ENCODE data around the gene SMURF1. TPM values are rescaled to one million over a fixed set of nuclear protein-coding genes. Genes with fewer than 3 reads are reported as not detected.
"Not testable (repeated sequence)": the region's sequence is repeated elsewhere in the genome, so short reads cannot be mapped to it uniquely, and the experiment has no call there.

The SMURF1 gene
- polyA plus RNA-seq, 3 donors from 2014 or later, result 0.93 to 2.0 (median 1.2) TPM

DNA sequence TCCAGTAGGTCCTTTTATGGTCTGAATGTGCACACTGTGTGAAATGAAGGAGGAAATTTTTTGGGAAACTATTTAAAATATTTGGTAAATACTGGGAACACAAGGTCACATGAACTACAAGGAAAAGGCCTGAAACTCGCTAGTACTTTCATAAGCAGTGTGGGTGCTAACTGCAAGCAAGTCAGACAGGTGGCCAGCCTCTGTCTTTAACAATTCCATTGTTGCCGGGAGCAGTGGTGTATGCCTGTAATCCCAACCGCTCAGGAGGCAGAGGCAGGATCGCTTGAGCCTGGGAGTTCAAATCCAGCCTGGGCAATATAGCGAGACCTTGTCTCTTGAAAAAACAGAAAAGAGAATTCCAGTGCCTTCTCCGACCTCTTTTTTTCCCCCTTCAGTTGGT lies 37.5 kb downstream of the SMURF1 start:
- no peaks in the 10 kb centered on the region for H3K9me3 Mint-ChIP-seq
- H3K27me3 Mint-ChIP-seq (ENCODE audit: low read depth in 3 of 3), result peaks cover 0 to 3% (median 3%) of the 10 kb centered on the region in 3 donors
- no peak overlapping the region for H3K4me3 Mint-ChIP-seq
- no peak overlapping the region for H3K27ac Mint-ChIP-seq
- DNase-seq, result no peak
- H3K4me1 Mint-ChIP-seq, result peaks cover 41 to 75% of the 10 kb centered on the region in 2 donors
- H3K36me3 Mint-ChIP-seq, result no peaks in the 10 kb centered on the region

GRCh38 chr7:99105756-99106155 lies 38.2 kb downstream of the SMURF1 start:
- Mint-ChIP-seq H3K27ac (no peak overlapping the region), H3K4me1 (peaks cover 39 to 76% of the 10 kb centered on the region in 2 donors), H3K36me3 (no peaks in the 10 kb centered on the region), H3K9me3 (no peaks in the 10 kb centered on the region), H3K4me3 (no peak overlapping the region), H3K27me3 (ENCODE audit: low read depth in 3 of 3) (peaks cover 0 to 3% (median 3%) of the 10 kb centered on the region in 3 donors)
- no peak for DNase-seq

DNA sequence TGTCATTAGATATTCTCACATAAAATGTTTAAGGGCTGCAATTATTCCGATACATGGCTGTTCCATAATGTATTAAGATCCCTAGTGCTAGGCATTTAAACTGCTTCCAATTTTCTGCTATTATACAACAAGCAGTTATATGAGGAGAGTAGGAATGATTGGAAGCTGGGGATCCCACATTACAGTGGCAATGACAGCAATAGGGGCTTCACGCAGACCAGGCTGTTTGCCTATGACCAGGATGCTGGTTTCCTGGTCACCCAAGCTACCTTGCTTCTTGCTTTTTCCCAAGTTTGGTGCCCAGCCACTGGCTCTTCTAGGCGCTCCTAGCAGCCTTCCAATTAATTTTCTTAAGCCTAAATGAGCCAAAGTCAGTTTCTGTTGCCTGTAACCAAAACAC lies 39.3 kb downstream of the SMURF1 start:
- H3K36me3 Mint-ChIP-seq, result no peaks in the 10 kb centered on the region
- DNase-seq, result no peak
- H3K4me3 Mint-ChIP-seq, result no peak overlapping the region
- H3K4me1 Mint-ChIP-seq, result peaks cover 32 to 74% of the 10 kb centered on the region in 2 donors
- peaks cover 0 to 4% (median 3%) of the 10 kb centered on the region in 3 donors for H3K27me3 Mint-ChIP-seq (ENCODE audit: low read depth in 3 of 3)
- H3K9me3 Mint-ChIP-seq, result no peaks in the 10 kb centered on the region
- no peak overlapping the region for H3K27ac Mint-ChIP-seq

GRCh38 chr7:99103836-99104235 lies 40.1 kb downstream of the SMURF1 start:
- not testable (repeated sequence) for H3K4me3 Mint-ChIP-seq; H3K9me3 Mint-ChIP-seq; H3K36me3 Mint-ChIP-seq; H3K27me3 Mint-ChIP-seq (ENCODE audit: low read depth in 3 of 3); H3K27ac Mint-ChIP-seq; DNase-seq
- peaks cover 29 to 74% of the 10 kb centered on the region in 2 donors for H3K4me1 Mint-ChIP-seq

- H3K36me3 Mint-ChIP-seq, result peaks cover 10 to 11% (median 11%) of the 10 kb centered on the region in 3 donors
- no peak for DNase-seq
- peaks cover 0 to 1% (median 0%) of the 10 kb centered on the region in 3 donors for H3K27me3 Mint-ChIP-seq (ENCODE audit: low read depth in 3 of 3)
- peaks cover 31 to 74% of the 10 kb centered on the region in 2 donors for H3K4me1 Mint-ChIP-seq
- H3K4me3 Mint-ChIP-seq, result no peak overlapping the region
- no peak overlapping the region for H3K27ac Mint-ChIP-seq
- peaks cover 0 to 3% (median 0%) of the 10 kb centered on the region in 6 donors for H3K9me3 Mint-ChIP-seq
These were observed 40.9 kb downstream of the SMURF1 start for GRCh38 chr7:99102809-99103690.

GRCh38 chr7:99102361-99102760 lies 41.5 kb downstream of the SMURF1 start:
- peaks cover 0 to 1% (median 0%) of the 10 kb centered on the region in 3 donors for H3K27me3 Mint-ChIP-seq (ENCODE audit: low read depth in 3 of 3)
- DNase-seq, result no peak
- H3K4me3 Mint-ChIP-seq, result no peak overlapping the region
- peaks cover 0 to 3% (median 0%) of the 10 kb centered on the region in 6 donors for H3K9me3 Mint-ChIP-seq
- peaks cover 10 to 15% (median 15%) of the 10 kb centered on the region in 3 donors for H3K36me3 Mint-ChIP-seq
- H3K4me1 Mint-ChIP-seq, result peaks cover 26 to 70% of the 10 kb centered on the region in 2 donors
- H3K27ac Mint-ChIP-seq, result no peak overlapping the region

GRCh38 chr7:99101516-99101915 lies 42.4 kb downstream of the SMURF1 start:
- H3K36me3 Mint-ChIP-seq, result peaks cover 16 to 20% (median 16%) of the 10 kb centered on the region in 3 donors
- not testable (repeated sequence) for H3K27me3 Mint-ChIP-seq (ENCODE audit: low read depth in 3 of 3); H3K27ac Mint-ChIP-seq; H3K4me3 Mint-ChIP-seq; H3K9me3 Mint-ChIP-seq; DNase-seq
- H3K4me1 Mint-ChIP-seq, result peaks cover 27 to 70% of the 10 kb centered on the region in 2 donors

DNA sequence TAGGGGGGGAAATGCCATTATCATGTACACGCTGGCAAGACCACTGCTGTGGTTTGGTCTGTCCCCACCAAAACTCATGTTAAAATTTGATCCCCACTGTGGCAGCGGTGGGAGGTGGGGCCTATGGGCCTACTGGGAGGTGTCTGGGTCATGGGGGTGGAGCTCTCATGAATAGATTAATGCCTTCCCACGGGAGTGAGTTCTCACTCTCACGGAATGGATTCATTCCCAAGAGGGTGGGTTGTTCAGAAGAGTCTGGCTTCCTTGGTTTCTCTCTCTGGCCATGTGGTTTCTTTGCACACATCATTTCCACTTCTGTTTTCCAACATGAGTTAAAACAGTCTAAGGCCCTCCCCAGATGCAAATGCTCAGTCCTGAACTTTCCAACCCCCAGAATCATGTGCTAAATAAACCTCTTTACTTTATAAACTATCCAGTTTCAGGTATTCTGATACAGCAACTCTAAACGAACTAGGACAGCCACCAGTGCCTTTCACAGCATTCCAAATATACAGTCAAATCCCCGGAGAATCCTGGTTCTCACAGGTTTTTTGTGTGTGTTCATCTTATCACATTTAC lies 44.3 kb downstream of the SMURF1 start:
- H3K27me3 Mint-ChIP-seq (ENCODE audit: low read depth in 3 of 3), result peaks cover 0 to 1% (median 0%) of the 10 kb centered on the region in 3 donors
- no peak overlapping the region for H3K4me3 Mint-ChIP-seq
- peaks cover 33 to 71% of the 10 kb centered on the region in 2 donors for H3K4me1 Mint-ChIP-seq
- no peak for DNase-seq
- peaks cover 0 to 3% (median 0%) of the 10 kb centered on the region in 6 donors for H3K9me3 Mint-ChIP-seq
- H3K27ac Mint-ChIP-seq, result no peak overlapping the region
- H3K36me3 Mint-ChIP-seq, result peaks cover 16 to 20% (median 16%) of the 10 kb centered on the region in 3 donors

DNA sequence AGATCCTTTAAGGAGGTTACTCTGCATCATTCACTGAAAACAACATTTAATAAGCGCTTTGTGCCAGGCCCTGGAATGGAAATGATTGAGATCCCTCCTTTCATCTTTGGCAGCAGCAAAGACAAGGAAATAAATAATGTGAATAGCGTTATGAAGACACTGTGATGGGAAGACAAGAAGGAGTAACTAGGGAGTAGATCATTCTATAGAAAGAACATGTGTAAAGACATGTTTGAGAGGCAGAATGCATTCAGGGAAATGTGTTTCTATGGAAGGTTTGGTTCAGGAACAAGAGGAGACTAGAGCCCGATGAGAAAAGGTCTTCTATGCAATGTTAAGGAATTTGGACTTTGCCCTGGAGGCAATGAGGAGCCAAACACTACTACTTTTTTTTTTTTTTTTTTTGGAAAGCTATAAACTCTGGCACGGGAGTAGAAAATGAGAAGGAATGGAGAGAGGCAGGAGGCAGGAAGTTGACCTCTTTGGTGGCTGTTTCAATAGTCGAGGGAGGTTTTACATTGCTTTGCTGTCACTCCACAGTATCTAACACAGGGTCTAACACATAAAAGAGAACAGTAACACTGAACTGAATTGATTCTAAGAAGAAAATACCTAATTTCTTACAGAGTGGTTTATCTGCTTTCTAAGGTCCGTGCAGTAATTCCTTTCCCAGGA lies 44.9 kb downstream of the SMURF1 start:
- peaks cover 37 to 71% of the 10 kb centered on the region in 2 donors for H3K4me1 Mint-ChIP-seq
- H3K27me3 Mint-ChIP-seq (ENCODE audit: low read depth in 3 of 3), result peaks cover 0 to 1% (median 0%) of the 10 kb centered on the region in 3 donors
- H3K9me3 Mint-ChIP-seq, result peaks cover 0 to 3% (median 0%) of the 10 kb centered on the region in 6 donors
- no peak overlapping the region for H3K4me3 Mint-ChIP-seq
- H3K36me3 Mint-ChIP-seq, result peaks cover 16 to 20% (median 16%) of the 10 kb centered on the region in 3 donors
- DNase-seq, result no peak
- no peak overlapping the region for H3K27ac Mint-ChIP-seq

GRCh38 chr7:99098286-99098823 lies 45.6 kb downstream of the SMURF1 start:
- H3K4me3 Mint-ChIP-seq, result no peak overlapping the region
- H3K27me3 Mint-ChIP-seq (ENCODE audit: low read depth in 3 of 3), result peaks cover 0 to 1% (median 0%) of the 10 kb centered on the region in 3 donors
- DNase-seq, result no peak
- H3K36me3 Mint-ChIP-seq, result peaks cover 16 to 20% (median 16%) of the 10 kb centered on the region in 3 donors
- H3K4me1 Mint-ChIP-seq, result peaks cover 37 to 68% of the 10 kb centered on the region in 2 donors
- H3K9me3 Mint-ChIP-seq, result peaks cover 0 to 3% (median 0%) of the 10 kb centered on the region in 6 donors
- peak overlapping the region in 1 of 6 donors; percentile 3 for H3K27ac Mint-ChIP-seq

DNA sequence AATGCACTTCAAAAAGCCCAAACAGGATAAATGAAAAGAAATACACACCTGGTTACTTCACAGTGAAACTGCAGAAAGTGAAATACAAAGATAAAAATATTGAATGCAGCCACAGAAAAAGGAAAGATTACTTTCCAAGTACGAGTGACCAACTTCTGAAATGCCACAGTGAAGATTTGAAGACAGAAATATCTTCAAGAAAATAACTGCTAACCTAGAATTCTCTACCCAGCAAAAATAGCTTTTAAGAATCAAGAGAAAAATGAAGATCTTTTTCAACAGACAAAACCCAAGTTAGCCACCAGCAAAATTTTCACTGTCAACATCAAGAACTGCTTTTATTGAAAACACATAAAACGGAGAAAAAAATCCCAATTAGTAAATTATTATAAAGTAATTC lies 46.2 kb downstream of the SMURF1 start:
- H3K27me3 Mint-ChIP-seq (ENCODE audit: low read depth in 3 of 3), result peaks cover 0 to 1% (median 0%) of the 10 kb centered on the region in 3 donors
- H3K9me3 Mint-ChIP-seq, result peaks cover 0 to 3% (median 0%) of the 10 kb centered on the region in 6 donors
- peak overlapping the region in 1 of 6 donors; percentile 5 for H3K27ac Mint-ChIP-seq
- DNase-seq, result no peak
- no peak overlapping the region for H3K4me3 Mint-ChIP-seq
- H3K36me3 Mint-ChIP-seq, result peaks cover 16 to 20% (median 16%) of the 10 kb centered on the region in 3 donors
- H3K4me1 Mint-ChIP-seq, result peaks cover 37 to 68% of the 10 kb centered on the region in 2 donors

GRCh38 chr7:99096124-99096887 lies 47.6 kb downstream of the SMURF1 start:
- peaks cover 0 to 1% (median 0%) of the 10 kb centered on the region in 3 donors for H3K27me3 Mint-ChIP-seq (ENCODE audit: low read depth in 3 of 3)
- peaks cover 0 to 3% (median 0%) of the 10 kb centered on the region in 6 donors for H3K9me3 Mint-ChIP-seq
- H3K4me3 Mint-ChIP-seq, result no peak overlapping the region
- peak overlapping the region in 1 of 6 donors; percentile 56 for H3K27ac Mint-ChIP-seq
- H3K36me3 Mint-ChIP-seq, result peaks cover 16 to 20% (median 16%) of the 10 kb centered on the region in 3 donors
- no peak for DNase-seq
- peaks cover 43 to 81% of the 10 kb centered on the region in 2 donors for H3K4me1 Mint-ChIP-seq

DNA sequence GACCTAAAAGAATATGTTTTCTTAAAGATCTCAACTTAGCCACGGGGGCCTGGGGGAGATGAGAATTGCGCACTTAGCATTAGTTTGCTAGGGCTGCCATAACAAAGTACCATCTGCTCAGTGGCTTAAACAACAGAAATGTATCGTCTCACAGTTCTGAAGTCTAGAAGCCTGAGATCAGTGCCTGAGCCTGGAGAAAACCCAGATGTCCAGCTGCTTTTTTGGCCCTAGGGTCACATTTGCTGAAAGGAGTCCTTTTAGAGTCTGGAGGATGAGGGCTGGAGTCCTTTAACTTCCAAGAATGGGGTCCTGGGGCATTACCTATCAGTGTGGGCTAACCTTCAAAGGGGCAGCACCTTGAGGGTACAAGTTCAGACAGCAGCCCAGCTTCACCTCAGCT lies 48.2 kb downstream of the SMURF1 start:
- Mint-ChIP-seq H3K4me1 (peaks cover 43 to 79% of the 10 kb centered on the region in 2 donors), H3K27me3 (ENCODE audit: low read depth in 3 of 3) (peaks cover 0 to 1% (median 0%) of the 10 kb centered on the region in 3 donors), H3K27ac (no peak overlapping the region), H3K9me3 (peaks cover 0 to 3% (median 0%) of the 10 kb centered on the region in 6 donors), H3K4me3 (no peak overlapping the region), H3K36me3 (peaks cover 16 to 20% (median 16%) of the 10 kb centered on the region in 3 donors)
- no peak for DNase-seq
